CD14-positive monocyte (primary cell): ENCODE measurements around the gene NBPF4. TPM values are rescaled to one million over a fixed set of nuclear protein-coding genes. Genes with fewer than 3 reads are reported as not detected.
"Not testable (repeated sequence)": the region's sequence is repeated elsewhere in the genome, so short reads cannot be mapped to it uniquely, and the experiment has no call there.

Experiments used
- DNase-seq, 3 donors: peaks; one replicate each; pipeline ENCODE4 v3.0.0-alpha.2; 2011 to 2022
- H2AFZ ChIP-seq: 2 replicates; pipeline ENCODE4 v1.6.0; 2012; ENCODE audit warnings: mild to moderate bottlenecking, low read depth, low read length, inconsistent platforms; ENCODE audit not compliant: insufficient read depth, poor library complexity, severe bottlenecking
- H3K27ac ChIP-seq, 2 donors: 1 replicate in 1 of 2; 2 replicates in 1 of 2; pipeline ENCODE4 v1.5.1; 2012 to 2013; ENCODE audit warnings: low read length in 2 of 2, control low read depth in 1 of 2, inconsistent platforms in 1 of 2, low read depth in 1 of 2, mild to moderate bottlenecking in 1 of 2
- H3K27me3 ChIP-seq, 2 donors: one replicate each; pipeline versions ENCODE4 v1.6.0 to v1.6.1; 2011 to 2013; ENCODE audit warnings: low read length in 2 of 2; ENCODE audit not compliant: control insufficient read depth in 2 of 2, insufficient read depth in 2 of 2
- H3K36me3 ChIP-seq, 2 donors: replicated peaks in 1 of 2; 1 replicate in 1 of 2; 2 replicates in 1 of 2; pipeline versions ENCODE4 v1.5.1 to v1.6.1; 2012 to 2013; ENCODE audit warnings: low read length in 2 of 2, control low read depth in 1 of 2, inconsistent platforms in 1 of 2, mild to moderate bottlenecking in 1 of 2; ENCODE audit not compliant: insufficient read depth in 2 of 2, control insufficient read depth in 1 of 2
- H3K4me1 ChIP-seq, 2 donors: 1 replicate in 1 of 2; 2 replicates in 1 of 2; pipeline versions ENCODE4 v1.5.1 to v1.6.1; 2012 to 2013; ENCODE audit warnings: low read length in 2 of 2, control low read depth in 1 of 2, inconsistent platforms in 1 of 2, mild to moderate bottlenecking in 1 of 2, moderate library complexity in 1 of 2; ENCODE audit not compliant: insufficient read depth in 2 of 2, control insufficient read depth in 1 of 2
- H3K4me2 ChIP-seq: replicated peaks from 2 replicates; pipeline ENCODE3; 2012; ENCODE audit warnings: low read length, moderate library complexity, mild to moderate bottlenecking; ENCODE audit not compliant: poor library complexity, severe bottlenecking; ENCODE audit errors: extremely low read depth
- H3K4me3 ChIP-seq, 3 experiments: fragments of 200-600 bp in 1 of 3; sonication (generic) in 1 of 3; replicated peaks in 1 of 3; 1 replicate in 2 of 3; 2 replicates in 1 of 3; pipeline ENCODE4 v1.5.1; 2011 to 2013; ENCODE audit warnings: low read length in 3 of 3, mild to moderate bottlenecking in 3 of 3, control low read depth in 2 of 3, low read depth in 2 of 3, inconsistent platforms in 1 of 3, moderate library complexity in 1 of 3
- H3K79me2 ChIP-seq: 2 replicates; pipeline ENCODE4 v1.6.0; 2012; ENCODE audit warnings: mild to moderate bottlenecking, control low read depth, inconsistent platforms, low read length, moderate library complexity; ENCODE audit not compliant: insufficient read depth
- H3K9ac ChIP-seq: 2 replicates; pipeline ENCODE4 v1.6.0; 2017; ENCODE audit warnings: low read length, mild to moderate bottlenecking; ENCODE audit not compliant: insufficient read depth, poor library complexity, severe bottlenecking
- H3K9me3 ChIP-seq, 2 donors: replicated peaks in 1 of 2; 1 replicate in 1 of 2; 2 replicates in 1 of 2; pipeline versions ENCODE4 v1.5.1 to v1.6.1; 2012 to 2013; ENCODE audit warnings: low read length in 2 of 2, control low read depth in 1 of 2; ENCODE audit not compliant: control insufficient read depth in 1 of 2, insufficient read depth in 1 of 2
- H4K20me1 ChIP-seq: 2 replicates; pipeline ENCODE4 v1.6.0; 2012; ENCODE audit warnings: mild to moderate bottlenecking, low read length, control low read depth, moderate library complexity; ENCODE audit not compliant: insufficient read depth
- H3K27ac Mint-ChIP-seq, 7 donors: one replicate each; pipeline ENCODE4 v1.8.0; 2020; ENCODE audit warnings: mild to moderate bottlenecking in 7 of 7, mixed read lengths in 7 of 7, moderate library complexity in 6 of 7, inconsistent platforms in 2 of 7
- H3K27me3 Mint-ChIP-seq, 3 donors: one replicate each; pipeline ENCODE4 v1.8.0; 2021 to 2022; ENCODE audit warnings: low read depth in 3 of 3, mild to moderate bottlenecking in 3 of 3, mixed read lengths in 3 of 3, moderate library complexity in 3 of 3, inconsistent platforms in 1 of 3
- H3K36me3 Mint-ChIP-seq, 2 donors: one replicate each; pipeline ENCODE4 v1.8.0; 2020; ENCODE audit warnings: mixed read lengths in 2 of 2, inconsistent platforms in 1 of 2, mild to moderate bottlenecking in 1 of 2
- H3K4me1 Mint-ChIP-seq: one replicate; pipeline ENCODE4 v1.8.0; 2020; ENCODE audit warnings: mild to moderate bottlenecking, mixed read lengths
- H3K4me3 Mint-ChIP-seq, 2 donors: one replicate each; pipeline ENCODE4 v1.8.0; 2020; ENCODE audit warnings: mild to moderate bottlenecking in 2 of 2, mixed read lengths in 2 of 2, moderate library complexity in 1 of 2
- H3K9me3 Mint-ChIP-seq, 7 donors: one replicate each; pipeline ENCODE4 v1.8.0; 2020 to 2022; ENCODE audit warnings: mixed read lengths in 7 of 7, mild to moderate bottlenecking in 6 of 7, moderate library complexity in 6 of 7, inconsistent platforms in 2 of 7
- WGBS: methylation state at CpG from one replicate; pipeline ENCODE4 v1.1.5; 2013; ENCODE audit warnings: missing lambda C conversion rate; ENCODE audit not compliant: insufficient coverage; 5-methylcytosine and 5-hydroxymethylcytosine counted together
- intact Hi-C, 2 donors: fragments of 100-400 bp; cut with micrococcal nuclease; formaldehyde crosslinking; loops; one replicate each; pipeline versions ENCODE4 v1.15.0 to v1.15.1; 2023
- polyA plus RNA-seq, 3 donors: library from polyadenylated mRNA; depleted of rRNA in 1 of 3; unstranded in 2 of 3; stranded (reverse) in 1 of 3; fragments of 300-500 nt in 2 of 3; fragments of >200 nt in 1 of 3; fragmentation: Illumina TruSeq in 2 of 3; gene quantifications; 1 replicate in 2 of 3; 2 replicates in 1 of 3; pipeline ENCODE4 v1.2.3, GENCODE V29; 2012 to 2021

Gene NBPF4
- polyA plus RNA-seq, 3 donors, result not detected

DNA sequence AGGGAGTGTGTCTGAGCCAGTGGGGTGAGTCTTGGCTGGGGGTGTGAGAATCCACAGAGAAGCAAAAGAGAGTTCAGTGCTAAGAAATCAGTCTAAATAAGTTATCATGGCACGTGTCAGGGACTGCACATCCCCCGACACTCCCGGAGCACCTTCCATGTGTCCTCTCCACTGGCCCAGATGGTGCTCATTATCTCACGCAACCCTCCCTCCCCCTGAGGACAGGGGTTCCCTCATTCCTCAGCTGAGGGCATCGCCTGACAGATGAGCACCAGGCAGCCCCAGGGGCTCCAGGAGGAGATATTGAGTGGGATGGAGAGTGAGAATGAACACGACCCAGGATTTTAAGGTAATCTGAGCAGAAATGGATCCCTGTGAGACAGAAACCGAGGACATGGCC, 16.1 kb downstream of the NBPF4 start:
- H2AFZ ChIP-seq, H3K4me3 Mint-ChIP-seq, H3K27me3 Mint-ChIP-seq, H3K27ac ChIP-seq, H3K9me3 Mint-ChIP-seq, H3K4me1 ChIP-seq, H3K27ac Mint-ChIP-seq, DNase-seq, H3K36me3 ChIP-seq, H3K79me2 ChIP-seq, H3K4me2 ChIP-seq, H4K20me1 ChIP-seq, H3K9ac ChIP-seq, H3K27me3 ChIP-seq, H3K4me3 ChIP-seq, intact Hi-C loops, H3K36me3 Mint-ChIP-seq, H3K4me1 Mint-ChIP-seq, H3K9me3 ChIP-seq: not testable (repeated sequence)
- WGBS, result no CpG with 5 or more reads among the region's 7 CpGs

GRCh38 chr1:108226855-108227254, 17.0 kb downstream of the NBPF4 start:
- H3K36me3 ChIP-seq, H3K9me3 ChIP-seq, H3K4me1 Mint-ChIP-seq, H3K79me2 ChIP-seq, H3K27me3 Mint-ChIP-seq, H3K4me2 ChIP-seq, H3K9me3 Mint-ChIP-seq, H2AFZ ChIP-seq, H3K36me3 Mint-ChIP-seq, H3K9ac ChIP-seq, intact Hi-C loops, H3K4me3 Mint-ChIP-seq, H3K4me1 ChIP-seq, H3K27me3 ChIP-seq, H3K27ac Mint-ChIP-seq, H4K20me1 ChIP-seq, H3K4me3 ChIP-seq, DNase-seq, H3K27ac ChIP-seq: not testable (repeated sequence)
- no CpG with 5 or more reads among the region's 4 CpGs for WGBS

DNA sequence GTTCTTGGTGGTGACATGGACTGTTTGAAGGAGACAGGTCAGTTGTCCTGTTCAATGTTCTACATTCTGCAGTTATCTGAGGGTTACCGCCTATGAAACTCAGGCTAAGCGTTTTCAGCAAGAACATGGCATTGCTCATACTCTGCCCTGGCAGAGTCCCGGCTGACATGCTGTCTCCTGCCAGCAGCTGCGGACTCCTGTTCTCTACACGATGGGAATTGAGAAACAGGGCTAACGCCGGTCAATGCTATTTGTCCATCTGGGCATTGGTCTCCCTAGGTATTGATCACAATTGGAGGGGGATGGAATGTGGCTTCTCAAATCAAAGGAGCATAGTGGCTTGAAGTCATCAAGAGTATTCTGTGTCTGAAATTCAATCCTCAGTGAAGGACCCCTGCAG, 20.6 kb downstream of the NBPF4 start:
- H3K4me1 ChIP-seq, H3K9me3 Mint-ChIP-seq, intact Hi-C loops, H3K27me3 ChIP-seq, H3K36me3 ChIP-seq, H3K27ac Mint-ChIP-seq, H3K9me3 ChIP-seq, H3K4me1 Mint-ChIP-seq, H3K4me3 ChIP-seq, H3K4me3 Mint-ChIP-seq, H3K9ac ChIP-seq, H3K27me3 Mint-ChIP-seq, H3K27ac ChIP-seq, H3K4me2 ChIP-seq, DNase-seq, H3K36me3 Mint-ChIP-seq, H2AFZ ChIP-seq, H3K79me2 ChIP-seq, H4K20me1 ChIP-seq: not testable (repeated sequence)
- WGBS, result 81% methylated on average over 3 of the region's 7 CpGs

DNA sequence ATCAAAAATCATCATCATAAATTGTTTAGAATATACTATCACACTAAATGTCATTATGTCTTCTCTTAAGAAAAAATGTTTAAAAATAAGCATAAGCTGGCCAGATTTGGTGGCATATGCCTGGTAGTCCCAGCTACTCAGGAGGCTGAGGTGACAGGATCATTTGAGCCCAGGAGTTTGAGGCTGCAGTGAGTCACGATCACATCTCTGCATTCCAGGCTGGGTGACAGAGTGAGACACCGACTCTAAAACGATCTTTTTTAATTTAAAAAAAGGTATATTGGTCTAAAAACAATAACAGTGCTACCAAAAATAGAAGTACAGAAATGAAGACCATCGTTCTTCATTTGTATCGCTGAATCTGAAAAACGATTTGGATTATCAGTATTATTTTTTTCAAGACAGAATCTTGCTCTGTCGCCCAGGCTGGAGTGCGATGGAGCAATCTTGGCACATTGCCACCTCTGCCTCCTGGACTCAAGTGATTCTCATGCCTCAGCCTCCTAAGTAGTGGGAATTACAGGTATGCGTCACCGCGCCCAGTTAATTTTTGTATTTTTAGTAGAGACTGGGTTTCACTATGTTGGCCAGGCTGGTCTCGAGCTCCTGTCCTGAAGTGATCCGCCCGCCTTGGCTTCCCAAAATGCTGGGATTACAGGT, 26.2 kb downstream of the NBPF4 start:
- H3K4me1 Mint-ChIP-seq, H3K36me3 Mint-ChIP-seq, H3K79me2 ChIP-seq, H3K9me3 Mint-ChIP-seq, H3K4me3 Mint-ChIP-seq, DNase-seq, H3K4me2 ChIP-seq, H3K4me3 ChIP-seq, H3K27ac Mint-ChIP-seq, H4K20me1 ChIP-seq, H3K9ac ChIP-seq, H3K9me3 ChIP-seq, H3K36me3 ChIP-seq, H3K27me3 ChIP-seq, H3K4me1 ChIP-seq, H3K27me3 Mint-ChIP-seq, intact Hi-C loops, H2AFZ ChIP-seq, H3K27ac ChIP-seq: not testable (repeated sequence)
- WGBS, result no CpG with 5 or more reads among the region's 14 CpGs
